HG02884 (cell line): ENCODE data around the gene TNRC6C.
"Not testable (repeated sequence)": the region's sequence is repeated elsewhere in the genome, so short reads cannot be mapped to it uniquely, and the experiment has no call there.

Source experiments
- ATAC-seq: cut with Tn5 transposase; IDR thresholded peaks from one replicate; pipeline ENCODE4 v1.9.1; 2021; ENCODE audit warnings: mild to moderate bottlenecking, moderate library complexity; ENCODE audit not compliant: unreplicated experiment

Gene TNRC6C

DNA sequence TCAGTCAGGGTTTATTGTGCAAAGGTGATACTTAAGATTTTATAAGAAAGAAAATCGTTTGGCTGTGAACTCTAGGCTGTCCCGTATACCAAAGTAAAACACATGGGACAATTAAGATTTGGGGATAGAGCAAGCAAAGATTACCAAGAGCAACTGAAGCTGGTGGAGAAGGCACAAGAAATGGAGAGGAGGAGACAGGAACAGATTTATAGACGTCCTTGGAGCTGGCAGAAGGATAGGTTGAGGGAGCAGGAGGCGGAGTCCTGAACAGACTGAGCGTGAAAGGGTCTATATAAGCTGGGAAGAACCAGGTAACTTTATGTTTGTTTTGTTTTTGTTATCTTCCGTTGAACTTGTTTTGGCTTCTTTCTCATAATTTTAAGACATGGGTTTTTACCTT, 3.8 kb downstream of the TNRC6C start:
- no peak for ATAC-seq

DNA sequence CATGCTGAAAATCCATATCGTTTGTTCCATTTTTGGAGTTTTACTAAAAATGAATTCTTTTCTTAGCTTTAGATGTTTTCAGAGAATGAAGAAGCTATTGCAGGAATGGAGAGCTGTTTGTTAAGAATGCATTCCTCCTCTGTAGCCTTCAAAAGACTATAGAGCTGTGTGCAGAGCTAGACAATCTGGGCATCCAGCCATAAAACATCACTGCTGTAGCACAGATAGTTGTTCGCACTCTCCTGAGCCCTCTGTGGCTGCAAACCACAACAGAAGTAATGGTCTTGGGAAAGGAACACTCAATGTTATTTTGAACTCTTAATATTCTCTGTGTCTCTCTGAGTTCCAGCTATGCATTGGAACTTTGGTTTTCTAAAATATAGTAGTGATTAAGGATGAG, 4.9 kb downstream of the TNRC6C start:
- no peak for ATAC-seq

DNA sequence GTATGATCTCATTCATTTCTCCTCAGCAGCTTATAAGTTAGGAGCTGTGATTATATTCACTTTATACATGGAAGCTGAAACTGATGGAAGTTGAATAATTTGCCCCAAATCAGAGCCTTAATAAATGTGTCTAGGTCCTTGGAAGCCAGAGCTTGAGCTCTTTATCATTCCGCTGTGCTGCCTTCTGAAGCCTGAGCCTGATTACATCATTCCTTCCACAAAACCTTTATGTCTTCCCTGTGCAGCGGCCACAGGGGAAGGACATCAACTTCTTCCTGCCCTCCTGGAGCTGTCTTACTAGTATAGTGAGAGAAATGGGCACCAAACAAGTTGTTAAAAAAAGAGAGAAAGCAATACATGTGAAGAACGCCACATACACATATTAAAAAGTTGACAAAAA, 6.8 kb downstream of the TNRC6C start:
- ATAC-seq, result no peak

DNA sequence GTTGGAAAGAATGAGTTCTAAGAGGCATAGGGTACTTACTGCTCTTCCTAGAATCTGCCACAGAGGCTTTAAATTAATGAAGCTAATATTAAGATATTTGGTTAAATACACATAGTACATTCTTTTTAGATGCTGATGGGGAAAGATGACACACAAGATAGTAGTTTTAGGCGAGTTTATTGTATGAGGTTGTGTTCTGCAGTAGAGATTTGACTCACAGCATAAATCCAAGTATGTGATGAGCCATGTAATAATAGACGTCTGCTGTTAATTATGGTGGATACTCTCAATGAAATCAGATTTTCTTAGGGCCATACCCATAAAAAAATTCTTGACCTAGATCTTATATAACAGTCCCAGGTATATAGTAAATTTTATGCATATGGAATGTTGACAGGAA, 8.0 kb downstream of the TNRC6C start:
- ATAC-seq, result no peak

DNA sequence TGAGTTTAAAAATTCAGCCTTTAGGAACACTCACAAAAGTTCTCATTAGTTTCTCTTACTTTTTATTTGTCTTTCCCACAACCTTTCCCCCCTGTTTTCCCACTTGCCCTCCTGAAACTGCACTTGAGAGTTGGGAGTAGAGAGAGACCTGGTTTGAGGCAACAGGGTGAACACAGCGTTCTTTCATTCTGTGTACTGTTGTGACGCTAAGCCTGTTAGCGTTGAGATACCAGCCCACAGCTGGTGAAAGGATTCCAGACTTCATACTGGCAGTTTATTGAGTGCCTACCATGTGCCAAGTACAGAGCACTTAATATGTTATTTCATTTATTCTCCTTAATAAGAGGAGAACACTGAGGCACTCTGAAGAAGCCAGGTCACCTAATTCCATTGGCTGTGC, 10.3 kb downstream of the TNRC6C start:
- ATAC-seq, result no peak

DNA sequence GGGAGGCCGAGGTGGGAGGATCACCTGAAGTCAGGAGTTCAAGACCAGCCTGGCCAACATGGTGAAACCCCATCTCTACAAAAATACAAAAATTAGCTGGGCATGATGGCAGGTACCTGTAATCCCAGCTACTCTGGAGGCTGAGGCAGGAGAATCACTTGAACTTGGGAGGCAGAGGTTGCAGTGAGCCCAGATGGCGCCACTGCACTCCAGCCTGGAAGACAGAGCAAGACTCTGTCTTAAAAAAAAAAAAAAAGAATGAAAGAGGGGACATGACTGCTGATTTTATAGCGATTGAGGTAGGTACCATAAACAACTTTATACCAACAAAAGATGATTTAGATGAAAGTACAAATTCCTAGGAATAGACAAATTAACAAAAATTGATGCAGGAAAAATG, 13.8 kb downstream of the TNRC6C start:
- ATAC-seq, result not testable (repeated sequence)

DNA sequence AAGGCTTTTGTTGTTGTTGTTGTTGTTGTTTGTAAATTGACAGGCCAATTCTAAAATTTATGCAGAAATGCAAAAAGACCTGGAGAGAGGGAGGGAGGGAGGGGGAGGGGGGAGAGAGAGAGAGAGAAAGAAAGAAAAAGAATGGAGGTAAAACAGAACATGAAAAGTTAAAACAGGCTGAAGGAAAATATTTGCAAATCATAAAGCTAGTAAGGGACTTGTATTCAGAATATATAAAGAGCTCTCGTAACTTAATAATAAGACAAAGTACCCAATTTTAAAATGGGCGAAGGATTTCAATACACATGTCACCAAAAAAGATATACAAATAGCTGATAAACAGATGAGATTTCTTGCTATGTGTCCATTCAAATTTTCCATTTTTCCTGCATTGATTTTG, 15.4 kb downstream of the TNRC6C start:
- no peak for ATAC-seq

DNA sequence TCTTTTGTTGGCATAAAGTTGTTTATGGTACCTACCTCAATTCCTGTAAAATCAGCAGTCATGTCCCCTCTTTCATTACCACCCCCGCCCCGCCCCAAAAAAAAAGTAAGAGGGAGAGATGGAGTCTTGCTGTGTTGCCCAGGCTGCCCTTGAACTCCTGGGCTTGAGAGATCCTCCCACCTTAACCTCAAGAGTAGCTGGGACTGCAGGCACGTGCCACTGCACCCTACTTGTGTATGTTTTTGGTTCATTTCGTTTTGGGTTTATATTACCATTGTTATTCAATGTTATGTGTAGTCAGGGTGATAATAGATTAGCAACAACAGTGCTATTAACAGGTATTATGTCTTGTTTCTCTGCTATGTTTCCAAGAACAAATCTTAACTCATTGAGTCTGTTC, 15.9 kb downstream of the TNRC6C start:
- no peak for ATAC-seq

DNA sequence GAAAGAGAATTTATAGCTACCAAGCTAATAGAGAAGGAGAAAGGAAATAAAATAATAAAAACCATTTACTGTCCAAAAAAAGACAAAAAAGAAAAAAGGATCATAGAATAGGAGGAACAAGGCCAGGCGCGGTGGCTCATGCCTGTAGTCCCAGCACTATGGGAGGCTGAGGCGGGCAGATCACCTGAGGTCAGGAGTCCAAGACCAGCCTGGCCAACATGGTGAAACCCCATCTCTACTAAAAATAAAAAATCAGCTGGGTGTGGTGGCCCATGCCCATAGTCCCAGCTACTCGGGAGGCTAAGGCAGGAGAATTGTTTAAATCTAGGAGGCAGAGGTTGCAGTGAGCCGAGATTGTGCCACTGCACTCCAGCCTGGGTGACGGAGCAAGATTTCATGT, 23.9 kb downstream of the TNRC6C start:
- not testable (repeated sequence) for ATAC-seq

DNA sequence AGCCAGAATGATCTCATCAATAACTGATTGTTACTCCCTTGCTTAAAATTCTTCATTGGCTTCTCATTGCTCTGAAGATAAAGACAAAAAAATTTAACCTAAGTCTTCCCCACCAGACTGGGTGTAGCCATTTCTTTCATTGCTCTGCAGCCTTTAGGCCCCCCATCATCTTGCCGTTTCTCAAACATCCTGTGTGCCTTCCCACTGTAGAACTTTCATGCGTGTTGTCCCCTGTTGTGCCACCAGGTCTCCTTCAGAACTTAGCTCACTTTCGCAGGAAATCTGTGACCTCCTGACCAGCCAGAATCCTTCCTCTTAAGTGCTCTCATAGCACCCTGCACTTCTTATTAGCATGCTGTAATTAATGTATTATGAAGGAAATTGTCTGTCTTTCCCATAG, 31.8 kb downstream of the TNRC6C start:
- no peak for ATAC-seq

DNA sequence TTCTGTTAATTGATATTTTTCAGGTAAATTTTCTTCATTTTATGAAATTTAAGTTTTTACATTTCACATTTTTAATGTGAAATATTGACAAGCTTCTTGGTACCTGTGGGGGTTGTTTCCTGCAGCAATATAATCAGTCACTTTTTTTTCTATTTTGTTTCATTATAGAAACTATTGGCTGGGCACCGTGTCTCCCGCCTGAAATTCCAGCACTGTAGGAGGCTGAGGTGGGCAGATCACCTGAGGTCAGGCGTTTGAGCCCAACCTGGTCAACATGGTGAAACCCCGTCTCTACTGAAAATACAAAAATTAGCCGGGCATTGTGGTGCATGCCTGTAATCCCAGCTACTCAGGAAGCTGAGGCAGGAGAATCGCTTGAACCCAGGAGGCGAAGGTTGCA, 35.2 kb downstream of the TNRC6C start:
- ATAC-seq, result not testable (repeated sequence)

DNA sequence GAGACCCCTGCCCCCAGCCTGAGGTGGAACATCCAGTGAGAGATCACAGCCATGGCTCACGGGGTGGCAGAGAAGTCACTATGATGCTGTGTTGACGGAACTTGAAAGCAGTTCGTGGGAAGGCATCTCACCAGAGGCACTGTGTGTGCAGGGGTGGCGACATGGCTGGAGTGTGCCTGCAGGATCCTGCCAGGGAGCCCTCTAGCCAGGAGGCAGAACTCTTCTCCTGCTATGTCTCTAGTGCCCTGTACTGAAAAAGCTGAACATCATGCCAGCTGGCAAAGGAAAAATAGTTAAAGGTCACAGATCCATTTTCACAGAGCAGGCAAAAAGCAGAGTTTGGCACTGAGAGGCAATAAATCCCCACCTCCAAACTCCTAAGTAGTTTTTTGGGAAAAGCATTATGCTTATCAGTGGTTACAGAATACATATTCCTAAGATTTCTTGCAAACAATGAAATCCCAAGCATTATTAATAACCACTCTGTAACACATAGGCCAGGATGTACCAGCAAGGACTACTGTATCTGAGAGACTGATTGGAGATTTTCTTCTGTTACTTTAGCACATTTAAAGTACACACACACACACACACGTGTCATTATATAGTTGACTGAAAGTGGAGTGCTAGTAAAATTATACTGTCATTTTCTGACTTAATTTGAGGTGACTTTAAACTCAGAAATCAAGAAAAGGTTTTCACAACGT, 36.8 kb downstream of the TNRC6C start:
- no peak for ATAC-seq

DNA sequence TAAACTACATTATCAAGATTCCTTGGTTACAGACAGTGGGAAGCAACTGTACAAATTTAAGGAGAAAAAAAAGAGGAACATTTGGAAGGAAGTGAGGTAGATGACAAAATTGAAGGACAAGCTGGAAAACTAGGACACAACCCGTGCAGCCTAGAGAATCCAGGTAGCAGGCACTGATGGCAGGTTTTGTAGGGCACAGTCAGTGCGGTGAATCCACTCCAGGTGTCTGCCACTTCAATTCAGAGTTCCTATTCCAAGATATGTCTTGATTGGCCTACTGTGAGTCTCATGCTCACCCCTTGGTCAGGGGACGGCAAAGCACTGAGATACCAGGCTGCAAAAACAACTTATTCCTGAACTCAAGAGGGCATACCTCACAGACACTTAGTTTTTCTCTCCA, 37.8 kb downstream of the TNRC6C start:
- ATAC-seq, result no peak

DNA sequence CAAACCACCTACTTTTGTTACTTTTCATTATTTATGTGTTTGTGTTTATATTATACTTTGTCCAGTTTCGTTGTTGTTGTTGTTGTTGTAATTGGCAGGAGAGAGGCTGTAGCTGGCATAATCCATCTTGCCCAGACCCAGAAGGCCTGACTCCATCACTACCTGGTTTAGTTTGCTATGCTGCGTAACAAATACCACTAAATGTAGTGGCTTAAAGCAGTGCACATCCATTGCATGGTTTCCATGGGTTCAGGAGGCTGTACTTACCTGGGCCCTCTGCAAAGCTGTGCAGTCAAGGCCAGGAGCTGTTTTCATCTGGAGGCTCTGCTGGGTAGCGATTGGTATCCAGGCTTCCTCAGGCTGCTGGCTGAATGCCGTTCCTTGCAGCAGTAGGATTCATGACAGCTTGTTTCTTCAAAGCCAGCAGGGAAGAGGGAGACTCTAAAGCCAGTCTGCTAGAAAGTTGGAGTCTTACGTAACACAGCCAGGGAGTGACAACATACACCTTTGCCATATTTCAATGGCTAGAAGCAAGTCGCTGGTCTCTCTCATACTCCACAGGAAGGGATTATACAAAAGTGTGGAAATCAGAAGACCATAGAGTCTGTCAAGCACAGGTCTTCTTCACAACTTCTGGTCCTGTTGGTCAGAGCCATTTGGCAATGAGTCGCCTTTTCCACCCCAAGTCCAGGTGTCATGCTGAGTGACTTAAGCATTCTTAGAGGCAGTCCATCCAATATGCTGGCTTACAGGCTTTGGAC, 41.1 kb downstream of the TNRC6C start:
- ATAC-seq, result no peak

DNA sequence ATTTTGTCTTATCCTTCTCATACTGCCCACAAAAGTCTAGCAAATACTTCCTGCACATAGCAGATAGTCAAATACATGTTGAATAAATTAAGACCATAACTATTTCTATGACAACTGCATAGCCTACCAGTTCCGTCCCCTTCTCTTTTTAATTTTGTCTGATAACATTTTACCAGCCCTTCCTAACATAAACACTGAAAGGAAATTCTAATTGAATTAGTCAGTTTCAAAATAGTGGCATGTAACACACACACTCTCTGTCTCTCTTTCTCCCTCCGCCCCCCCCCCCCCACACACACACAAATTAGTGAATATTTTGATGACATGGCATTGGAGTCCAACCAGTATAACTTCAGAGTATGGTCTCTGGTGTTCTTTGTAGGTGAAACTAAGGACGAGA, 41.8 kb downstream of the TNRC6C start:
- no peak for ATAC-seq

DNA sequence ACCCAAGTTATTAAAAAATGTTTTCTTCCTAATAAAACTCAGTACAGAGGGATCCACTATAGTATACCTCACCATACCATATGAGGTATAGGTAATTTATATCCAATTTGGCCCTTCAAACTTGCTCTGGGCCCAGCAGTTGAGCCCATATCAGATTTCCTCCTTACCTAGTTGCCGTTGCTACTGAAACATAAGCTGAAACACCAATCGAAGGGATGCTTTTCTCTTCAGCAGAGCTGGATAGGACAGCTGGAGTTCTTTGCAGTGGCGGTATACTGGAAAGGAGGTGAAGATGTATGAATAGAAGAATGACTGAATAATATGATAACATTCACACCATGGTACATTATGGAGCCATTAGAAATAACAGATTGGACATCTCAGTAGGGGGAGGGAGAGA, 42.7 kb downstream of the TNRC6C start:
- ATAC-seq, result no peak

DNA sequence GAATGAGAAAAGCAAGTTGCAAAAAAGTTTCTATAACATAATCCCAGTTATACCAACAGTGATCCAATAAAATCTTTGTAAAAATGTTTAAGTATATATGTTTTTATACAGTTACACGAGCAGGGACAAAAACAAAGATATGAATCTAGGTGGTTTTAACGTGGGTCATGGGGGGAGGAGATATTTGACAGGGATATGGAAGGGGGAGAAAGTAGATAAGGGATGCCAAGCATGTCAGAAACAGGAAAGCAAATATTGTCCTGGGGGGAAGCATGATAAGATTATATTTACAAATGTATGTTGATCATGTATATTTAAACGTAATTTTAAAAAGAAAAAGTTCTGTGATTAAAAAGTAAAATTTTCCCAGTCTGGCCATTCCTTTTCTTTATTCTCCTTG, 43.1 kb downstream of the TNRC6C start:
- no peak for ATAC-seq

DNA sequence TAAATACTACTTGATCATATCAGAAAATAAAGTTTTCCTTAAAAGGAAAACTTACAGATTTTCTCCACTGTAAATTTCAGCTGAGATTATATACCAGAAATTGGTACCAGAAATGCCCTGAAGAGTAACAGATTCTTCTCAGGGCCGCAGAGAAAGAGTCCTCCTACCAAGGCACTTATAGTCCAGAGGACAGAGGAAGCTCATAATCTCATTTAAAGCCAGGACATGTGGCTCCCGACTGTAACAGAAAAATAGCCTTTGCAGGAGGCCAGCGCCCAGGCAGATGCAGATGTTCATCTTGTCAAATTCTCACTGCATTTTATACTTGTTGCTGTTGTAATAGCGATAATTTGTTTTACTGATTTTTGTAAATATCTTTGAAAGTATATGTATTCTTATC, 43.7 kb downstream of the TNRC6C start:
- no peak for ATAC-seq

DNA sequence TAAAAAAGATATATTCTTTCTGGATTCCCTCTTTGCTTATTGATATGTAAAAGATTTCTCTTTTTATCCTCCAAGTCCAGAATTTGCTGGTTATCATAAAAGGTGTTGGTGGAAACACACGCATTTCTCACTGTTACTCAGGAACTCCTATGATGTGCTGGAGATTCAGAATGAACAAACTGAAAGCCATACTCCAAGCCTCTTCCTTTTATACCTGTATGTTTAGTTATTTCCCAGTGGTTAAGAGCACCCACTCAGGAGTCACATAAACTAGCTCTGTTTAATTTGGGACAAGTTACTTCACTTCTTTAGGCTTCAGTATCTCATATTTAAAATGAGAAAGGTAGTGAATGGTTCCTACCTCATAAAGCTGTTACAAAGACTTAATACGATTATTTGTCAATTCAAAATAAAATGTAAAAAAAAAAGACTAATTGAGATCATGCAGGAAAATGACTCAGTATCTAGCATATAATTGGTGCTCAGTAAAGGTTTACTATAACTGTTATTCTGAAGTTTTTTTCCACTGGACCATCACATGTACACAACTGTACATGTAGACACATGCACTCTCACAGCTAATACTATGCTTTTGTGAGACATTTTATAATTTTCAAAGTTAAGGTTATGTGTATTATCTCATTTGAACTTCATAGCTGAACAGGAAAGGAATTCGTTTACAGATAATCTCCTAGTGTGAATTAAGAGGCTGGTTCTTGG, 47.1 kb downstream of the TNRC6C start:
- ATAC-seq, result no peak

DNA sequence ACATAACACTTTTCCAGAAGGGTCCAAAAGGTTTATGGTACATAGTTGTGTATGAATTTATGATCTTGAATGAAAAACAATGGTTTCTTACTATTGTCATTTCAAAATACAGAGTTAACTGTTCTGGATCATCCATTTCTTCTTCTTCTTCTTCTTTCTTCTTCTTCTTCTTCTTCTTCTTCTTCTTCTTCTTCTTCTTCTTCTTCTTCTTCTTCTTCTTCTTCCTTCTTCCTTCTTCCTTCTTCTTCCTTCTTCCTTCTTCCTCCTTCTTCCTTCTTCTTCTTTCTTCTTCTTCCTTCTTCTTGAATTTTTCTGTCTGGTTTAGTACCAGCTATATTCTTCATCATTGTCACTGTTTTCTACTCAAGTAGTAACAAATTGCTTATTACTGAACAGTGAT, 47.8 kb downstream of the TNRC6C start:
- ATAC-seq, result no peak

DNA sequence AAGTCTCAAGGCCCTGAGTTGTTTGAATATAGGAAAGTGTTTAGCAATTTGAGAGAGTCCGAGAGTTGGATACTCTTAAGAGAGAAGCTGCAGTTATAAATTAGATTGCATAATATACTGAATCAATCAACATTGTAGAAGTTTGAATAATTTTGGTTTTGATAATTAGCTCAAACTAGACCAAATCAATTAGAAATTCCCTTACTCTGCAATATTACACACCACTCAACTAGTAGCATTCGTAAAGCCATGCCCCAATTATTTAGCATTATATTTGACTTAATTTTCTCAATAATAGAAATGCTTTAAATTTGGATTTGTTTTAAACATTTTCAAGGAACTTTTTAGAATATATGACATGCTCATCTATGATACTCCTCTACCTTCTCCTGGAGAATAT, 49.1 kb downstream of the TNRC6C start:
- no peak for ATAC-seq

DNA sequence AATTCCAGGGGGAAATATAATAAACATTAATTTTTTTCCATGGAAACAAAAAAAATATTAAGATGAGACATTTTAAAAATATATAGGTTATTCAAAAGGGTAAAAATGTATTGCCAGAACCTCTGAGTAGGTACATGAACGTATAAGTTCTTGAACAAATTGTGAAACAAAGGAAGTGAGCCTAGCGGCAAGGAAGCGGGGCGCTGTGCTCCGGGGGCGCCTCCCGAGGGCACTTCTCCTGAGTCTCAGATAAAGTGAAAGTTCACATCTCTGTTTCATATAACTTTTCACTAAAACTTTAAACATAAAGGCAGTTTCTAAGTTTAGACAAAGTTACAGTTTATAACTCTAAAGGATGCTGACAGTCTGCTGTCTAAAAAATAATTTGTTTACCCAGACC, 52.3 kb downstream of the TNRC6C start:
- no peak for ATAC-seq
